G401 (cell line): ENCODE measurements around the gene DLG4. TPM values are rescaled to one million over a fixed set of nuclear protein-coding genes. Genes with fewer than 3 reads are reported as not detected.
"Not testable (repeated sequence)": the region's sequence is repeated elsewhere in the genome, so short reads cannot be mapped to it uniquely, and the experiment has no call there.

Source experiments
- DNase-seq: peaks from one replicate; pipeline ENCODE4 v3.0.0-alpha.2; 2015; ENCODE audit warnings: low spot score
- in situ Hi-C: cut with HindIII; loops from 2 replicates; pipeline ENCODE4 v1.10.0; 2016; ENCODE audit warnings: low sequenced_read_pairs, mixed read lengths
- total RNA-seq: library from RNA; depleted of rRNA; stranded (reverse); fragments of >200 nt; shearing (Covaris generic); gene quantifications from 2 replicates; pipeline ENCODE4 v1.2.3, GENCODE V29; 2014

Gene DLG4
- total RNA-seq, 1 experiment from 2014 or later: 15.5 TPM

DNA sequence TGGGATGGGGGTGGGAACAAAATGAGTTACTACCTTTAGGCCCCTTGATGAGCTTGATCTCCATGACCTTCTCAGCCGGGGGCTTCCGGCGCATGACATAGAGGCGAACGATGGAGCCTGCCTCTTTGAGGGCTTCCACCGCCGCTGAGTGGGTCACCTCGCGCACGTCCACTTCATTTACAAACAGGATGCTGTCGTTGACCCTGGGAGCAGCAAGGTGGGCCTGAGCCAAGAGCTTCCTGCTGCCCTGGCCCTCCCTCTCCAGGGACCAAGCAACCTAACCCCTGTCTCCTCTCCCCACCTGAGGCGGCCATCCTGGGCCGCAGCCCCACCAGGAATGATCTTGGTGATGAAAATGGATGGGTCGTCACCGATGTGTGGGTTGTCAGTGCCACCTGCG lies 16.2 kb downstream of the DLG4 start:
- no peak for DNase-seq
- in situ Hi-C loops: no loop called here

DNA sequence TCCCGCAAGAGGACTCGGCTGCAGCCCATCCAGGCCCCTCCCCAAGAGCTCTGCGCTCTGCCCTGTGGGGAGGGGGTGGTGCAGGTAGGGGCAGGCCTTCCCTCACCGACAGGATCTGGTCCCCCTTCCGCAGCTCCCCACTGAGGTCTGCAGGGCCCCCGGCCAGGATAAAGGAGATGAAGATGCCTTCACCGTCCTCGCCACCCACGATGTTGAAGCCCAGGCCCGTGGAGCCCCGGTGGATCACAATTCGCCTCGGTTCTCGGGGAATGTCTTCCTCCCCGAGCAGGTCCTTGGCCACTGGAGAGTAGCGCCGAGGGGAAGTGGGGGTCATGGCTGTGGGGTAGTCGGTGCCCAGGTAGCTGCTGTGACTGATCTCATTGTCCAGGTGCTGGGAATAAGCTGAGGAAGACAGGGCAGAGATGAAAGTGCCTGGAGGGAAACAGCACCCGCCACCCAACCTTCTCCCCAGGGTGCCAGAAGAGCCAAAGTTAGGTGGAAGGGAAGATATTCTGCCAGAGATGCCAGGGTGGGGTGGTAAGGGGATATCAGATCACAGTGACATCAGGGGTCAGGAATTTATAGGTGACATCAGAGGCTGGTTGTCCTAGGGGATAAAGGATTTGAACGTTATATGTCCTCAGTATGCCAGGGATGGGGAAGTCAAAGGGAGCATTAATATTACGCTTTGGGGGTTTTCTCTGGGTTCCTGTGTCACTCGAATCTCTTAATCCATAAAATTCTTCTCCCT lies 22.8 kb downstream of the DLG4 start:
- no peak for DNase-seq
- in situ Hi-C loops: no loop called here

DNA sequence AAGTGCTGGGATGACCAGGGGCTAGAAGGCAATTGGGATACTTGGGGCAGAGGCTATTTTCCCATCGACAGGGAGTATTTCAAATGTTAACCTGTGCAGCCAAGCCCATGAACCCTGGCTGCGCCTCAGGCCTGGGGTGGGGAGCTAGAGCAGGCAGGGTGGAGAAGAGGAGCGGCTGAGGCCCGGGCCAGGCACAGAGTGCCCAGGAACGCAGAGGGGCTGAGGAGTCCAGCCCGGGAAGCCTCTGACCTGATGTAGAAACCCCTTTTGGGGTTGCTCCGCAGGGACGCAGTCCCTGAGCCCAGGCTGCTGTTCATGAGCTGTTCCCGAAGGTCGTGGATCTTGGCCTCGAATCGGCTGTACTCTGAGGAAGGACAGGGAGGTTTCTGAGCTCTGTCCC lies 23.7 kb downstream of the DLG4 start:
- in situ Hi-C loops: no loop called here

DNA sequence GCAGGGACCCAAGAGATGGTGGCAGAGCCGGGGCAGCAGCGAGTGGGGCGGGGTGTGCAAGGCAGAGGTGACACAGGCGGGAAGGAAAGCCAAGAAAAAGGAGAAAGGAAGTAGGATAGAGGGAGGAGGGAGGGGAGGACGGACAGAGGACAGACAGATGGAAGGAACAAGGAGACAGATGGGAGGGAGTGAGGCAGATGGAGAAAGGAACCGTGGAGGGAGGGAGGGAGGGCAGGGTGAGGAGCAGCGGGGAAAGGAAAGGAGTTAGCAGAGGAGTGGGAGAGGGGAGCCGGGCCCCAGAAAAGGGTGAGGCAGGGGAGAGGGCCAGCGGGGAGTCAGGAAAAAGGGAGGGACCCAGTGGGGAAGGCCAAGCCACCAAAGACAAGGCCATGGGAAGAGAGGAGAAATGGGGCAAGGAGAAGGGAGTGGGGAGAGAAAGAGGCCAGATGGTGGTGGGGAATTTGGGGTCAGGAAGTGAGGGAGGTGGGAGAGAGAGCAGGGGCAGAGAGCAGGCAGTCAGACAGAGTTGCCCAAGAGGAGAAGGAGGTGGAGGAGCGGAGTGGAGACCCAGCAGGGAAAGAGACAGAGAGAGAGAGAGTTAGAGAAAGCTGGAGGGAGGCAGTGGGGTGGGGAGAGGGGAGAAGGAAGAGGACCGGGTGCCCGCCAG lies 27.2 kb downstream of the DLG4 start:
- DNase-seq: peak; percentile 58
- in situ Hi-C loops: no loop called here

More for the DNA sequence above, 23.7 kb downstream of the DLG4 start:
- DNase-seq: no peak

DNA sequence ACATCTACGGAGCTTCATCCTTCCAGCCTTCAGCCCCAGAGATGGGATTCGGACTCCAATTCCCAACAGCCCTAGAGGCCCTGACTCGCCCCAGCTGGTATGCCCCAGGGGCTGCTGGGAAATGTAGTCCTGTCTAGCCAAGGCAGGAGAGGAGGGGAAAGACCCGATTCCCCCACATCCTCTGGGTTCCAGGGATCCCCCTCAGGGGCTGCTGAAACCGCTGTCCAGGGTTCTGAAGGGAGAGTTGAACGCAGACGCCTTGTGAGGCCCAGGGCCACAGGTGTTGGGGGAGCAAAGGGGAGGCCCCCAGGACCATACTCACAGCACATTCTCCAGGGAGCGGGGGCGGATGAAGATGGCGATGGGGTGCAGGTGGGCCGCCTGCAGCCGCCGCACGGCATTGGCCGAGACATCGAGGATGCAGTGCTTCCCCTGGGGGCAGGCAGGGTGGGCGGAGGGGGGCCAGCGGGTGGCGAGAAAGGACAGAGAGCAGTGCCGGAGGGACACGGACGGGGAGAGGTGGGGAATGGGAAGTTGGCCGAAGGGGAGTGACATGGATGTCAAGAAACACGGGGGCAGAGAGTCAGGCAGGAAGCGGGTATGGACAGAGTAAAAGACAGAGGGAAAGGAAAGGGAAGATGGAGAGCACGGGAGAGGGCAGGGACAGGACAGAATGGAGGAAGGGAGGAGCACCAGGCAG lies 27.9 kb downstream of the DLG4 start:
- in situ Hi-C loops: no loop called here

GRCh38 chr17:7191069-7191468 lies 28.6 kb downstream of the DLG4 start:
- DNase-seq: no peak
- in situ Hi-C loops: no loop called here

More for the DNA sequence above, 27.9 kb downstream of the DLG4 start:
- peak; percentile 88 for DNase-seq

DNA sequence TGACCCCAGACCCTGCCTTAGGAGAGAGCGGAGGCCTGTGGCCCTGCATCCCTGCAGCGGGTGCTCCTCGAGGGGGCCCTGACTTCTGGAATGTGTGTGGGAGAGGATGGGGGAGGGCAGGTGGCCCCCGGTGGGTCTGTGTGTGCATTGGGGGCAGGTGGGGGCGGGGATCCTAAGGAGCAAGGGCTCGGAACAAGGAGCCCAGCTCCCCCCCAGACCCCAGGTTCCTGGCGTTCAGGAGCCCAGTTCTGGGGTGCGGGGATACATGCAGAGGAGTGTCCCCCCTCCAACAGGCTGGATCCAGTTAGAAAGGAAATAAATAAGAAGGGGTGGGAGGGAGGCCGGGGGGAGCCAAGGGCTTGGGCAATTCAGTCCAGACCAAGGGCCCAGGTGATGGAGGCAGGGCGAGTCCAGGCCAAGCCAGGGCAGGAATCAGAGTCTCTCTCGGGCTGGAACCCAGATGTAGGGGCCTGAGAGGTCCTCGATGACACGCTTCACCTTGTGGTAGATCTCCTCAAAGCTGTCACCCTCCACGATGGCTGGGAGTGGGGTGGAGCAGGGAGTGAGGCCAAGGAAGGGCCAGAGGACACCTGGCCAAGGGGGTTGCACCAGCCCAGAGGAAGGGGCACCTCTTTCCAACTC lies 29.2 kb downstream of the DLG4 start:
- in situ Hi-C loops: no loop called here
- no peak for DNase-seq

DNA sequence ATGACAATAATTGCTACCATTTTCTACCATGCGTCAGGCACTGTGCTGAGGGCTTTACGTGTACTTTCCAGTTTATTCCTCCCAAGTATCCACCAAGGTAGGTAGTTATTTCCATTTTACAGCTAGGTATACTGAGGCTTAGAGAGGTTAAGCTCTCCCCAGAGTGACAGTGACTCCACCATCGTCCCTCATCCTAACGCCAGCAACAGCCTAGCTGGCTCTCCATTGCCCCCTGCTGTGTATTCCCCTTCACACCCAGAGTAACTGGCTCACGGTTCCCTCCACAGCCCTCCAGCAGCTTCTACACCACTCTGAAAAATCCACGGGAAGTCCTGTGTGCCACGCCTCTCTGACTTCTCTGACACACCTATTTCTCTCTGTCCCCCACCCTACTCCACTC lies 33.4 kb downstream of the DLG4 start:
- no peak for DNase-seq
- in situ Hi-C loops: no loop called here

DNA sequence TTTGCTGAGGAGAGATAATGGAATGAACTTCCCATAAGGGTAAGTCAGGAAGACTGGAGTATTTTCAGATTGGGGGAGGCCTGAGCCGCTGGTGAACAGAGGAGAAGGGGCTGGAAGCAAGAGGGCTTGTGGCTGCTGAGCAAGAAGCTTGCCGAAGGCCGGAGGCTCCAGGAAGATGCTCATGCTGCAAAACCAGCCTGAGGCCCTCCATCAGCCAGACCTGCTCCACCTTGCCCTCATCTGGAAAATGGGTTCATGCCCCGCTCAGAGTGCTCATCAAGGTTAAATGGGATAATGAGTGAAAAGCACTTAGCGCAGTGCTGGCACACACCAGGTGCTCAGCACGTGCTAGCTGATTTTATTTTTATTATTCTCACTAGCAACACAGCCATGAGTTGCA lies 35.0 kb downstream of the DLG4 start:
- DNase-seq: no peak
- in situ Hi-C loops: no loop called here

- in situ Hi-C loops: no loop called here
- DNase-seq: peak; percentile 69
Observed at GRCh38 chr17:7184091-7184488, 35.5 kb downstream of the DLG4 start.

GRCh38 chr17:7183433-7184090 lies 36.1 kb downstream of the DLG4 start:
- in situ Hi-C loops: no loop called here
- DNase-seq: no peak

GRCh38 chr17:7182101-7182500 lies 37.5 kb downstream of the DLG4 start:
- in situ Hi-C loops: not testable (repeated sequence)

DNA sequence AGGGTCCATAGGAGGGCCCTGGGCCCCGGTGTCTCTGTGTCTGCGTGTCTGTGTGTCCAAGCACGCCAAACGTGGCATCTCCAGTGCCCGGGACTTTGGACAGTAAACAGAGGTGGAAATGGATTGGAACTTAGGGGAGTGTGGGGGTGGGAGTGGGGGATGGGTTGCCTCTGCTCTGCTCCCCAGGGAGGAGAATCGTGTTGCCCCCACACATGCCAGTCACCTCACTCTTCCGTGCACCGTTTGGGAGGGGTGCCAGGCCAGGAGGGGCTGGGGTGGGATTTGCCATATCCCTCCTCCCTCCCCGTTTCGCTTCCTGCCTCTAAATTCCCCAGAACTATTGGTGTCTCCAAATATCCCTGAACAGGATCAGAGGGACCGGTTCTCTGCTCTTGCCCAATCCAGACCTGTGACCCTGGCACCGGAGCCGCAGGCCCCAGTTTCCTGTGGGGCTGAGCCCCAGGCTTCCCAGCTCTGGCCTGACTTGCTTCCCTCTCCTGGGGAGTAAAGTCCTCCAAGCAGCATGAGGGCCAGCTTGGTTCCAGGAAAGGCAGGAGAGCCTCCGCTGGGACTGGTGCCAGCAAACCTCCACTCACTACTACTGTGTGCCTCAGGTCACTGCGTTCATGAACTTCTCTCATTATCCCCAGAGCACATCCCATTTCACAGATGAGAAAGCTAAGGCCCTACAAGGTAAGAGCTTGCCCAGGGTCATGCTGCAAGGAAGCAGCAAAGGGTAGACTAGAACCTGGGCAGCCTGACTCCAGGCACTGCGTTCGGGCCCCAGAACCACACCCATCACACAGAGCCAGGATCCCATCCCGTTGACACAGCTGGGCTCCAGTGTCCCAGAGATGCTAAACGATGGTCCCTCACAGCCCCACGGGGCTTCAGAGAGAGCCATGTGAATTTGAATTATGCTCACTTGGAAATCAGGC lies 40.0 kb downstream of the DLG4 start, which contains the start of gene ASGR1:
Gene ASGR1 (minus strand): TSS at position 54 of the 938 bp plus-strand sequence. CDS start 807 bp downstream, outside the sequence.
- DNase-seq: no peak
- in situ Hi-C loops: no loop called here

More at GRCh38 chr17:7182101-7182500, 37.5 kb downstream of the DLG4 start:
- DNase-seq: not testable (repeated sequence)

DNA sequence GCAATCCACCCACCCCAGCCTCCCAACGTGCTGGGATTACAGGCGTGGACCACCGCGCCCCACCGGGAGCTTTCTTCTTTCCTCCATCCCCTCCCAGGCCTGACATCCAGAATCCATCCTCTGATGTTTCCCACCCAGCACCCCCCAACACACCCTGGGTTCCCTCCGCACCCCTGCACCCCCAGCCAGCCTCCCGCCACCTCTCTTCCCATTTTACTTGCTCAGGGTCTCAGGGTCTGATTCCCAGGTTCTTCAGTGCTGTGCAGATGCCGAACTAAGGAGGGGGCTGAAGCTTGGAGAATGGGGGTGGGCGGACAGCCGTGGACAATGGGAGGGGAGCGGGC lies 40.7 kb downstream of the DLG4 start:
- DNase-seq: no peak
- in situ Hi-C loops: no loop called here

DNA sequence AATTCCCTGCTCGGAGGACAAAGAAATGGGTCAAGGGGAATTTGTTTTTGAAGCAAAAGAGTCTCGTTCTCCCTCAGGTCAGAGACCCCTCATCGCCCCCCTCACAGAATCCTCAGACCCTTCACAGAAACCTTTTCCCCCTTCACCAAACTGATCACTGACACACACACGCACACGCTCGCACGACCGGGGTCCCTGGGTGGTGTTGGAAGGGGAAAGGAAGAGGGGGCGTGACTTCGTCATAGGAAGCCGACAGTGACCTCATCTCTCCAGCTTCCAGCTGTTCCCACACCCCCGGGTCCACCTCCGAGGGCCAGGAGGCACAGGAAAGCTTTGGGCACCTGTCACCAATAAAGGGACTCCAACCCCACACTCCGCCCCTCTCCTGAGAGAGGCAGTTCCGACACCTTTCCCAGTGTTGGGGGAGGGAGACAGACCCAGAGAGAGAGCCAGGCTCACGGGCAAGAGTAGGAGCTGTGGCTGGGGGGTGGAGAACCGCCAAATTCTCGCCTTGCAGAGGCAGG lies 41.6 kb downstream of the DLG4 start:
- in situ Hi-C loops: no loop called here
- DNase-seq: no peak

- in situ Hi-C loops: no loop called here
- peak; percentile 85 for DNase-seq
Observed at GRCh38 chr17:7177191-7177953, 42.3 kb downstream of the DLG4 start.

DNA sequence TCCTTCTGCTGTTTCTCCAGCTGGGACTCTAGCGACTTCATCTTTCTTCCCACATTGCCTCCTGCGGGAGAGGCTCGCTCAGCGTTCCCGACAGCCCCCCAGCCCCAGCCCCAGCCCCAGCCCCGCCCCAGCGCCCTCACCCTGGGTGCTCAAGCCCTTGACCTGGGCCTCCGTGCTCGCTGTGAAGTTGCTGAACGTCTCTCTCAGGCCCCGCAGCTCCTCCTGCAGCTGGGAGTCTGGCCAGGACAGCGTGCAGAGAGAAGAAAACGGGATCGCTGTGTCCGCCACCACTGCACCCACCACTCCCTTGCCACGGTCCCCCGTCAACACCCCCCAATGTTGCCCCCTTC lies 42.8 kb downstream of the DLG4 start:
- in situ Hi-C loops: no loop called here
- DNase-seq: no peak
